Measurements from ENCODE around the gene FAM98C. TPM values are rescaled to one million over a fixed set of nuclear protein-coding genes. Genes with fewer than 3 reads are reported as not detected.

The FAM98C gene
- total RNA-seq, 2 donors from 2014 or later, result 19.9 to 59.5 TPM

GRCh38 chr19:38374332-38375097, 28.4 kb upstream of the FAM98C start, which contains the start of gene PSMD8:
Gene PSMD8 (plus strand): TSS chr19:38374571. CDS start chr19:38374602, 31 bp downstream.
- peaks cover 0 to 3% of the 10 kb centered on the region in 2 donors for H3K36me3 ChIP-seq
- intact Hi-C loops (cut with DNase I), result loop anchor here (2.0 kb wide), 1 partner anchor 38 kb away; no protein-coding TSS in a partner anchor
- WGBS, result 1% methylated on average over 41 of the region's 65 CpGs
- peak; percentile 100 for DNase-seq (ENCODE audit: low spot score)
- TF ChIP-seq POLR2A (IDR thresholded peaks at IDR 0.05) (peak; percentile 98), CTCF (IDR thresholded peaks at IDR 0.05) (peak; percentile 25 to 49 (median 38)), POLR2AphosphoS5 (IDR thresholded peaks at IDR 0.05) (peak; percentile 97)
- H3K4me1 ChIP-seq (replicated peaks), result peaks cover 14% of the 10 kb centered on the region
- H3K27ac ChIP-seq, result peak within 1 kb of the TSS; percentile 93
- H3K9me3 ChIP-seq, result no peaks in the 10 kb centered on the region
- peak within 1 kb of the TSS; percentile 75 to 87 for H3K4me3 ChIP-seq
- H3K27me3 ChIP-seq (replicated peaks; ENCODE audit: insufficient read depth), result no peaks in the 10 kb centered on the region

GRCh38 chr19:38375098-38375493, 27.8 kb upstream of the FAM98C start:
- Histone ChIP-seq H3K27me3 (replicated peaks; ENCODE audit: insufficient read depth) (no peaks in the 10 kb centered on the region), H3K4me3 (peak overlapping the region; percentile 75 to 87), H3K27ac (peak overlapping the region; percentile 93), H3K9me3 (no peaks in the 10 kb centered on the region), H3K4me1 (replicated peaks) (peaks cover 14% of the 10 kb centered on the region), H3K36me3 (peaks cover 0 to 3% of the 10 kb centered on the region in 2 donors)
- TF ChIP-seq POLR2AphosphoS5 (IDR thresholded peaks at IDR 0.05), result no peak
- TF ChIP-seq POLR2A (IDR thresholded peaks at IDR 0.05), result no peak
- no peak for TF ChIP-seq CTCF (IDR thresholded peaks at IDR 0.05)
- WGBS, result 2% methylated on average over 18 of the region's 18 CpGs
- DNase-seq (ENCODE audit: low spot score), result no peak
- intact Hi-C loops (cut with DNase I), result loop anchor here (2.0 kb wide), 1 partner anchor 38 kb away; no protein-coding TSS in a partner anchor

- DNase-seq (ENCODE audit: low spot score), result peak; percentile 58
- TF ChIP-seq POLR2AphosphoS5 (IDR thresholded peaks at IDR 0.05) (peak; percentile 83), CTCF (IDR thresholded peaks at IDR 0.05) (no peak)
- Histone ChIP-seq H3K27ac (peak overlapping the region; percentile 93), H3K27me3 (replicated peaks; ENCODE audit: insufficient read depth) (no peaks in the 10 kb centered on the region), H3K4me1 (replicated peaks) (peaks cover 14% of the 10 kb centered on the region), H3K4me3 (peak overlapping the region; percentile 75 to 87), H3K9me3 (no peaks in the 10 kb centered on the region), H3K36me3 (peaks cover 1 to 6% of the 10 kb centered on the region in 2 donors)
- WGBS, result 46% methylated on average over 5 of the region's 5 CpGs
- intact Hi-C loops (cut with DNase I), result loop anchor here (2.0 kb wide), 1 partner anchor 39 kb away; no protein-coding TSS in a partner anchor
Measured at GRCh38 chr19:38375748-38376147, 27.1 kb upstream of the FAM98C start.

- 74% methylated on average over 3 of the region's 3 CpGs for WGBS
Measured at GRCh38 chr19:38376576-38376975, 26.3 kb upstream of the FAM98C start.

More at GRCh38 chr19:38376576-38376975, 26.3 kb upstream of the FAM98C start:
- intact Hi-C loops (cut with DNase I), result no loop called here
- no peak for DNase-seq (ENCODE audit: low spot score)
- Histone ChIP-seq H3K27ac (no peak overlapping the region), H3K9me3 (no peaks in the 10 kb centered on the region), H3K27me3 (replicated peaks; ENCODE audit: insufficient read depth) (no peaks in the 10 kb centered on the region), H3K4me3 (no peak overlapping the region), H3K36me3 (peaks cover 8 to 10% of the 10 kb centered on the region in 2 donors), H3K4me1 (replicated peaks) (peaks cover 14% of the 10 kb centered on the region)
- TF ChIP-seq POLR2AphosphoS5 (IDR thresholded peaks at IDR 0.05) (no peak), POLR2A (IDR thresholded peaks at IDR 0.05) (no peak), CTCF (IDR thresholded peaks at IDR 0.05) (no peak)

Measured in prostate gland (tissue), 2 donors.